Mesothelial cell of epicardium (in vitro differentiated cells): ENCODE data around the gene GPR22. TPM values are rescaled to one million over a fixed set of nuclear protein-coding genes. Genes with fewer than 3 reads are reported as not detected.

Experiments used
- DNase-seq, 2 experiments: peaks; one replicate each; pipeline ENCODE4 v3.0.0; 2021; ENCODE audit warnings: low spot score in 2 of 2; ENCODE audit not compliant: unreplicated experiment in 2 of 2
- H3K27ac Mint-ChIP-seq: 2 replicates; pipeline ENCODE4 v1.8.0; 2021; ENCODE audit warnings: mixed read lengths
- H3K27me3 Mint-ChIP-seq: 2 replicates; pipeline ENCODE4 v1.8.0; 2021; ENCODE audit warnings: low read depth, mixed read lengths
- H3K36me3 Mint-ChIP-seq: 2 replicates; pipeline ENCODE4 v1.8.0; 2021; ENCODE audit warnings: mixed read lengths
- H3K4me1 Mint-ChIP-seq: 2 replicates; pipeline ENCODE4 v1.8.0; 2021; ENCODE audit warnings: mixed read lengths
- H3K4me3 Mint-ChIP-seq: 2 replicates; pipeline ENCODE4 v1.8.0; 2021; ENCODE audit warnings: mild to moderate bottlenecking, moderate library complexity, mixed read lengths
- H3K9me3 Mint-ChIP-seq: 2 replicates; pipeline ENCODE4 v1.8.0; 2021; ENCODE audit warnings: mixed read lengths
- total RNA-seq: library from RNA; stranded (reverse); gene quantifications from 3 replicates; pipeline ENCODE4 v1.2.1, GENCODE V29; 2021
- TF ChIP-seq, protein P1 (sequence below): fragments of 200-600 bp; sonication (generic); IDR thresholded peaks from one replicate; pipeline ENCODE4 v1.5.0; 2021; ENCODE audit warnings: antibody characterized with exemption; ENCODE audit not compliant: unreplicated experiment

Gene GPR22
- total RNA-seq, 1 donor from 2014 or later: not detected

DNA sequence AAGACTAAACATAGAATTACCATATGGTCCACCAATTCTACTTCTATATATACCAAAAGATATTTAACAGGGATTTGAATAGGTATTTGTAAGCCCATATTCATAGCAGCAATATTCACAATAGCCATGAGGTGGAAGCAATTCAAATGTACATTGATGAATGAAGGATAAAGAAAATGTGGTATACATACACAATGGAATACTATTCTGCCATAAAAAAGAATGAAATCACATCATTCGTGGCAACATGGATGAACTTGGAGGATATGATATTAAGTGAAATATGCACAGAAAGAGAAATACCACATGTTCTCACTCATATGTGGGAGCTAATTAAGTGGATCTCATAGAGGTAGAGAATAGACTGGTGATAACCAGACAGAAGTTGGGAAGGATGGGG is 34.1 kb upstream of the GPR22 start:
- TF ChIP-seq, protein P1, sequence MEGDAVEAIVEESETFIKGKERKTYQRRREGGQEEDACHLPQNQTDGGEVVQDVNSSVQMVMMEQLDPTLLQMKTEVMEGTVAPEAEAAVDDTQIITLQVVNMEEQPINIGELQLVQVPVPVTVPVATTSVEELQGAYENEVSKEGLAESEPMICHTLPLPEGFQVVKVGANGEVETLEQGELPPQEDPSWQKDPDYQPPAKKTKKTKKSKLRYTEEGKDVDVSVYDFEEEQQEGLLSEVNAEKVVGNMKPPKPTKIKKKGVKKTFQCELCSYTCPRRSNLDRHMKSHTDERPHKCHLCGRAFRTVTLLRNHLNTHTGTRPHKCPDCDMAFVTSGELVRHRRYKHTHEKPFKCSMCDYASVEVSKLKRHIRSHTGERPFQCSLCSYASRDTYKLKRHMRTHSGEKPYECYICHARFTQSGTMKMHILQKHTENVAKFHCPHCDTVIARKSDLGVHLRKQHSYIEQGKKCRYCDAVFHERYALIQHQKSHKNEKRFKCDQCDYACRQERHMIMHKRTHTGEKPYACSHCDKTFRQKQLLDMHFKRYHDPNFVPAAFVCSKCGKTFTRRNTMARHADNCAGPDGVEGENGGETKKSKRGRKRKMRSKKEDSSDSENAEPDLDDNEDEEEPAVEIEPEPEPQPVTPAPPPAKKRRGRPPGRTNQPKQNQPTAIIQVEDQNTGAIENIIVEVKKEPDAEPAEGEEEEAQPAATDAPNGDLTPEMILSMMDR: no peak
- DNase-seq: no peak
- Mint-ChIP-seq H3K9me3 (peaks cover 34% of the 10 kb centered on the region), H3K36me3 (peaks cover 23% of the 10 kb centered on the region), H3K4me3 (no peak overlapping the region), H3K27ac (no peak overlapping the region), H3K4me1 (no peaks in the 10 kb centered on the region), H3K27me3 (no peaks in the 10 kb centered on the region)

DNA sequence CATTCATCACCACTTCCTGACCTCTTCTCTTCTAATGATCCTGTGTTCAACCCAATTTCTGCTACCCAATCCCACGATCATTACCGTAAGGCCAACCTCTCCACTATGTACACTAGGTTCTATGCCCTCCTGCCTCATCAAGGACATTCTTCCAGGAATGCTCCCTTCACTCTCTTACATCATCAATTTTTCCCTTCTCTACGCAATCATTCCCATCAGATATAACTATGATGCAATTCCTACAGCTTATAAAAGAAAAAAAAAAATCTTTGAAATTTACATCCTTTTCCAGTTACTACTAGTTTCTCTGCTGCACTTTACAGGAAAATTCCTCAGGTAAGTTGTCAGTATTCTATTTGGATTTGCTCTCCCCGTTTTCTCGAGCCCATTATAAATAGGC is 30.8 kb upstream of the GPR22 start:
- Mint-ChIP-seq H3K9me3 (peaks cover 27% of the 10 kb centered on the region), H3K4me3 (no peak overlapping the region), H3K36me3 (peaks cover 12% of the 10 kb centered on the region), H3K4me1 (no peaks in the 10 kb centered on the region), H3K27me3 (no peaks in the 10 kb centered on the region), H3K27ac (no peak overlapping the region)
- no peak for DNase-seq
- TF ChIP-seq, protein P1: no peak

DNA sequence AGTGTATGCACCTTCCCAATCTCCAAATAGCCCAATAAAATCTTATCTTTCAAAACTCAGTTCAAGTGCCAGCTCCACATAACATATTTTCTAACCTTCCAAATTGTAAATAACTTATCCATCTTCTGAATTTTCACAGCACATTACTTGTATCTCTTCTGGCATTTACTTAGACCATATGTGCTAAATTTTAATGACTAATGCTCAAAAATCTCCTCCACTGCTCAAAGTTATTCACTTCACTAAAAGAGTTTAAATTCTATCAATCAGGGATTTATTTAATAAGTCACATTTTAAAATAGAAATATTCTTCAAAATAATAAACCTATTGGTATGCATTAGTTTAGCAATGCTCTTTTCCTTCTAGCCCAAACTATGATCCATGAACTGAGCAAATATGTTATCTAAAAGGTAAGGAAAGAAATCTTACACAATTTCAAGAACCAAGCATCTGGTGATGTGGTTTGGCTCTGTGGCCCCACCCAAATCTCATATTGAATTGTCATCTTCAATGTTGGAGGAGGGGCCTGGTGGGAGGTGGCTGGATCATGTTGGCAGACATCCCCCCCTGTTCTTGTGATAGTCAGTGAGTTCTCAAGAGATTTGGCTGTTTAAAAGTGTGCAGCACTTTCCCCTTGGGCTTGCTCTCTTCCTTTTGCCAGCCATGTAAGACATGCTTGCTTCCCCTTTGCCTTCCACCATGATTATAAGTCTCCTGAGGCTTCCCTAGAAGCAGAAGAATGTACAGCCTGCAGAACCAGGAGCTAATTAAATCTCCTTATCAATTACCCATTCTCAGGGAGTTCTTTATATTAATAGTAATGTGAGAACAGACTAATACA is 28.1 kb upstream of the GPR22 start:
- H3K36me3 Mint-ChIP-seq: peaks cover 9% of the 10 kb centered on the region
- H3K9me3 Mint-ChIP-seq: peaks cover 15% of the 10 kb centered on the region
- no peaks in the 10 kb centered on the region for H3K4me1 Mint-ChIP-seq
- no peak for DNase-seq
- H3K27me3 Mint-ChIP-seq: no peaks in the 10 kb centered on the region
- H3K4me3 Mint-ChIP-seq: no peak overlapping the region
- TF ChIP-seq, protein P1: no peak
- no peak overlapping the region for H3K27ac Mint-ChIP-seq

DNA sequence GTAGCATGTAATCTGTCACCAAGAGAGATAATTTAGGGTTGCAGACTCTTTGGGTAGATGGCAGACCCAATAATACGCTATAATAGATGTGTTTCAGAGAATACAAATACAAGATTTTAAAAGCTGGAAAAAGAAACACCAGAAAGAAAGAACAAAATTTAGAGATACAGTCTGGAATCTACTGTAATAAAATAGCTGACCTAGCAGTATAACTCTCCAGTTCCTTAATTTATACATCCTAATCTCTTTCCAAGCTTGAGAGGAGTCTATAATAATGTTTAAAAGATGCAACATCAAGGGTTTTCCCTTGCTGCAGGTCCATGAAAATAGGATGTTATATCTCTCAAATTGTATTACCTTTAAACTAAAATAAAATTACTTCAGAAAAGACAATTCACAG is 27.2 kb upstream of the GPR22 start:
- no peaks in the 10 kb centered on the region for H3K4me1 Mint-ChIP-seq
- TF ChIP-seq, protein P1: no peak
- DNase-seq: no peak
- peaks cover 15% of the 10 kb centered on the region for H3K9me3 Mint-ChIP-seq
- peaks cover 9% of the 10 kb centered on the region for H3K36me3 Mint-ChIP-seq
- no peak overlapping the region for H3K27ac Mint-ChIP-seq
- no peak overlapping the region for H3K4me3 Mint-ChIP-seq
- H3K27me3 Mint-ChIP-seq: no peaks in the 10 kb centered on the region

DNA sequence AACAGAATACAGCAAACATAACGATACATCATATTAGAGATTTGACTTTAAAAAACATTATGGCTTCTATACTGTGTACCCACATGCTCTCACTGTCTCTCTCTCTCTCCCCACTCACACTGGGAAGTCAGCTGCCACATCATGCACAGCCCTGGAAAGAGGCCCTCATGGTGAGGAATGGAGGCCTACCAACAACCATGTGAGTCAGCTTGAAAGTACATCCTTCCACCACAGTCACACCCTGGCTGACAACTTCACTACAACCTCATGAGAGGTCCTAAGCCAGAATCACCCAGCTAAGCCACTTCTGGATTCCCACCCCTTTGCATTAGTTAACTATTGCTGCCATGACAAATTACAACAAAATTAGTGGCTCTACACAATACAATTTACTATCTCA is 23.3 kb upstream of the GPR22 start:
- Mint-ChIP-seq H3K27ac (no peak overlapping the region), H3K36me3 (peaks cover 11% of the 10 kb centered on the region), H3K9me3 (peaks cover 11% of the 10 kb centered on the region), H3K4me3 (no peak overlapping the region), H3K4me1 (no peaks in the 10 kb centered on the region), H3K27me3 (no peaks in the 10 kb centered on the region)
- TF ChIP-seq, protein P1: no peak
- no peak for DNase-seq
